GM19372 (cell line): ENCODE data around the gene RHBDF1.
"Not testable (repeated sequence)": the region's sequence is repeated elsewhere in the genome, so short reads cannot be mapped to it uniquely, and the experiment has no call there.

ENCODE experiments used
- ATAC-seq: cut with Tn5 transposase; IDR thresholded peaks from one replicate; pipeline ENCODE4 v1.9.1; 2021; ENCODE audit warnings: mild to moderate bottlenecking, low read depth, moderate library complexity; ENCODE audit not compliant: unreplicated experiment

The RHBDF1 gene

DNA sequence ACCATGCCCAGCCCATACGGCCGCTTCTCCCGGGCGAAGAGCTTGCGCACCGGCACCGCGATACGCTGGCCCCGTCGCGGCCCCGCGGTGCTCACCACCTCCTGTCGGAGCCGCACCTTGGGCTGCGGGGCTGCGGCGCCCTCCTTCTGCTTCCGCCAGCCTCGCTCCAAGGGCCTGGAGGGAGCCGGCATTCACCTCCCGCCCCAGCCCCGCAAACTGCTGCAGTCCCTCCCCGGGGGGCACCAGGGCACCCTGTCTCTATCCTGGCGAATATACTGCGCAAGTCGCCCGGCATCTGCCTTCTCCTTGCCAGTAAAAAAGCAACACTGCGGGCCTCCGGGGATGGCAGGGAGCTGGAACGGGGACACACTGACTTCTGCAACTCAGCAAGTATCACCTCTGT, 10.6 kb downstream of the RHBDF1 start:
- no peak for ATAC-seq

DNA sequence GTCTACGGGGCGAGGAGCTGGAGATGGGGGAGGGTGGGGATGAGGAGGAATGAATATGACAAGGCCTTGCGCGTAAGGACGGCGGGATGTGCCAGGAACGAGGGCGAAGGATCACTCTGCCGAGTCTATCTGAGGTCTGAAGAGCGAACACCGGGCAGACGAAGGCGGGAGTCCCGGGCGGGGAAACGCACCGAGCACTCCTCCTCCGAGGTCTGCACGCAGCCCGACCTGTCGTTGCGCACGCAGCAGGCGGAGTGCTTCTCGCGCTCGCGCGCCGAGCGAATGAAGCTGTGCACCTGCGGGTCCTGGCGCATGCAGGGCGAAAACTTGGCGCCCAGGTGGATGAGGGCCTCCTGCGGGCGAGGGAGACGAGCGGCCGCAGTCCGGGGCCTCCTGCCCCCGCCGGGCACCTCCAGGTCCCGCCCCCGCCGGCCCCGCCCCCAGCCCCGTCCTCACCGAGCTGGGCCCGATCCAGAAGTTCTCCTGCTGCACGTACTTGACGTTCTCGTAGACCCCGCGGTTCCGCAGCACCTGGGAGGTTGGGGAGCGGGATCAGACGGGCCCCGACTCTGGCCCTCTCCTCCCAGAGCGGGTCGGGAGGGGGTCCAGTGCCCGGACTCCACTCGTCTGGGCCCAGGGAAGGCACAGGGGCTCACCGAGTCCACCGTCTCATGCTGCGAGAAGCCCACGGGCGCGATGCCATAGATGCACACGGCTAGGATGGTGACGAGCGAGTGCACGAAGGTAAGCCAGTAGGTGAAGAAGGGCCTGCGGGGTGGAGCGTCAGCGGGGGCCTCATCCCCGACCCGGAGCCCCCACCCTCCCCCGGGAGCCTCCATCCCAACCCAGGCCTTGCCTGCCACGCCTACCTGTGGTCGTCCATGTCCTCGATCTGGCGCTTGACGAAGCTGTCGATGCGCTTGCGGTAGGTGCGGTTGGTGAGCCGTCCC, 11.2 kb downstream of the RHBDF1 start:
- ATAC-seq: no peak

DNA sequence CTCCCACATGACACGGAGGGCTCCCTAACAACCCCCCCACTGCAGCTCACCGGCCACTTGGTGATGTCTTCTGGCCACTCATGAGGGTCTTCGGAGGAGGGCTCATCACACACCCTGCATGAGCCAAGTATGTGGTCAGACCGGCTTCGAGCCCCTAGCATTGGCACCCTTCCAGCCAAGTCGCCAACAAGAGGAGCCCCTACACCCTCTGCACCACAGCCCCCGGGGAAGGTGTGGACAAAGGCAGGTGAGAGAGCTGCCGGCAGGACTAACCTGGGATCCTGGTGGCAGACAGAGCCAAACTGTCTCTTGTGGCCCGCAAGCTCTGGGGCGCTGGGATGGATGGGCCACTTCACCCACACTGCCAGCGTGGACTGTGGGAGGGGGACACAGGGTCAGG, 12.3 kb downstream of the RHBDF1 start:
- ATAC-seq: no peak

DNA sequence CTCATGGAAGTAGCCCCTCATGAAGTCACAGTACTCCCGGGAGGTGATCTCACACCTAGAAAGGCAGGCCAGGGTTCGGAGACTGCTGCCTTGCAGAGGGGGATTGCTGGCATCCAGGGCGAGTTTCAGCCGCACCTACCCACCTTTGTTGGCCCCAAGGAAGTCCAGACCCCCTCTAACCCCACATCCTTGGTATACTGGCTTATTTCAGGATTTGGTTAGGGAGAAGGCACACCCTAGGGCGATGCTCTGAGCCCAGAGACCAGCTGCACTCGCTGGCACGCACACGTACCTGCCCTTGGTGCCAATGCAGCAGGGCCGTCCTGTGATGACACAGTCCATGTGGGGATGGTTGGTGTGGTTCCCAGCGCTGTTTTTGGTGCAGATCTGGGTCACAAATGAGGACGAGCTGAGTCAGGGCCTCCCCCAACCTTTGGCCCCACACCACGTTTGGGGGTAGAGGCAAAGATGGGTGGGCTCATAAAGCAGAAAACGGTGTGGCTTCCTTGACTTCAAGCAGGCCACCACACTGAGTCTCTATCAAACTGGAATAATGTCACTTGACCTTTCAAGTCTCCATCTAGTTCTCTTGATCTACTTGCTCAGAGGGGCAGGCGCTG, 12.9 kb downstream of the RHBDF1 start:
- no peak for ATAC-seq

DNA sequence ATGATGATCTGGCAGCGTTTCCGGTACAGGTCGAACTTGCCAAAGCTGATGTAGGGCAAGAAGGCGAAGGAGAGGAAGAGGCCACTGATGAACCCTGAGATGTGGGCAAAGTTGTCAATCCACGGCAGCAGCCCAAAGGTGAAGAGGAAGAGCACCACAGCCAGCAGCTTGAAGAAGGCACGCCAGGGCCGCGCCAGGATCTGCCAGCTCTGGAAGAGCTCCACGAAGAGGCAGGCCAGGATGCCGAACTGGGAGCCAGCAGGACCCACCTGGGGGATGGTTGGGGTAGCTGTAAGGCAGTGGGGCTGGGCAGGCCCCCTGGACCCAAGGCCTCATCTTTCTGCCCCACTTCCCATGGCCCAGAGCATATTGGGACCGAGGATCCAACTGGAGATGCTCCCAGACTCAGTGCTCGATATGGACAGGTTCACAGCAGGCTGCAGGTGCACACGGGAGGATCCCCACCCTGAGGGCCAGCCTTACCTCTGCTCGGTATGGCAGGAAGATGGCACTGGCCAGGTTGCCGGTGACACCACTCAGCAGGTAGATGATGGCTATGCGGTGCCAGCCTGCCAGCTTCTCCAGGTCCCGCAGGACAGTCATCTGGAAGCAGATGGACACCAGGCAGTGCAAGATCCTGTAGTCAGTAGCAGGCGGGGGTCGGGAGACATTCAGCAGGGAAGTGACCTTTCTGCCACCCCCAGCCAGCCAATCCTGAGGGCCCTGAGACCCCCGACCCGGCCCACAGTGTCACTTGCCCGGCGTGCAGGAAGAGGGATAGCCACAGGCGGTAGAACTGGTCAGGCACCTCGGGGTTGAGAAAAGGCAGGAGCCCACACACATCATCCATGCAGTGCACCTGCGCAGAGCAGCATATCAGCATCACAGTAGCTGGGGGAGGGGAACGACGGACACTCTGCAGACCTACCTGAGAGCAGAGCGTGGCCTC, 13.7 kb downstream of the RHBDF1 start:
- no peak for ATAC-seq

DNA sequence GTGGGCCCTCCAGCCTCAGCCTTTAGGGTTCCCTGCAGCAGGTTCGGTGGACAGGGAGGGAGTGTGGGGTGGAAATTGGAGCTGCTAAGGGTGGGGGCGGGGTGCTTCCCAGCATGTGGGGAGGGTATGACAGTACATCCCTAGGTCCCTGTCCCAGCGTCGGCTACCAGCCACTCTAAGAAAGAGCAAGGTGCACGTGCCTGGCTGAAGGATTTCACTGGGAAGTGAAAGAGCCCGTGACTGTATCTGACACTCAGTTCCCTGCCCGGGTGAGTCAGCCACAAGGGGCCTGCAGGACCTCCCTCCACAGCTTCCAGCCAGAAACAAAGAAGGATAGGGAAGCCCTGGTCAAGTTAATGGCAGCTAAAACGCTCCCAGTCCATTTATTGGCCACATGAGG, 14.7 kb downstream of the RHBDF1 start:
- ATAC-seq: no peak

DNA sequence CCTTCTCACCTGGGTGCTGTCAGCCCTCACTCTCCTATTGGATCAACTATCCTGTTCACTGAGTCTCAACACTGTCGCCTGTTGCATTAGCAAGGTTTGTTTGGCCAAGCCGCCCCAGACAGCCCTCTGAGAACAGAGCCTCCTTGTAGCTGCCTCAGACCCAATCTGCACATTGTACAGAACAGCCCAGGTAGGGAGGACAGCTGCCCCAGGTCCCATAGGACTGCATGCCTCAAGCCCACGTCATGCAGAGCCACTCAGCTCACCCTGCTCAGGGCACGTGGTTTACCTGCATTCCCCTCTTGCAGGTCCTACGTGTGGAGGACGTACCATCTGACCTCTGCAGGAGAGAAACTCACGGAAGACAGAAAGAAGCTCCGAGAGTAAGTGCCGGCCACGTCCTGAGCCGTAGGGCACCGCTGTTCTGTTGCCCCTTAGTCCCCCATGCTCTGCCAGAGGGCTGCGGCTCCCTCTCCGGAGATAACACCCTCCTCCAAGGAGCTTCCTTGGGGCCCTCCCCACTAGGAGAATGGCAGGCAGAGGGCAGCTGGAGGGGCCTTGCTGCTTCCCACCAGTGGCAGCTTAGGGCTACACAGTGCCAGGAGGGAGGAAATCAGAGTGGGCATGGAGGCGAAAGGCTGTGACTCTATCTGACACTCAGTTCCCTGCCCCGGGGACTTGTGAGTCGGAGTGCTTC, 16.1 kb downstream of the RHBDF1 start:
- ATAC-seq: no peak

DNA sequence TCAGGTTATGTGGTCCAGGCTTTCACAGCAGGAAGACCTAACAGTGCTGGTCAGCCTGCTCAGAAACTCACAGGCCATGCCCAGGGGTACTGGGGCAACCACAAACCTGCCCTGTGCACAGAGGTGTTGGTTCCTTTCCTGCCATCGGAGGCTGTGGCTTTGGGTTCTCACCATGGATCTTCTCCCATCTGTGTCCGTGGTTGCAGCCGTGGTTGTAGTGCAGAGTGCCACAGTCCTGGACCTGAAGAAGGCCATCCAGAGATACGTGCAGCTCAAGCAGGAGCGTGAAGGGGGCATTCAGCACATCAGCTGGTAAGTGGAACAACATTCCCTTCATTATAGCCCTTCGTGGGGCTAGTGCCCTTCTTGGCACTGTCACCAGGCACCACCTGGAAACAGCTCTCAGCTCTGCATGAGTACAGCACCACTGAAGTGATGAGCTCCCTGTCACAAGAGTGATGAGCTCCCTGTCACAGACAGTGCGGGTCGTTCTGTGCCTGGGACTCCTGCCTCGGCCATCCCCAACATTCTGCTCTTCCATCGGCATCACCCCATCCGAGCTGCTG, 16.8 kb downstream of the RHBDF1 start:
- no peak for ATAC-seq

DNA sequence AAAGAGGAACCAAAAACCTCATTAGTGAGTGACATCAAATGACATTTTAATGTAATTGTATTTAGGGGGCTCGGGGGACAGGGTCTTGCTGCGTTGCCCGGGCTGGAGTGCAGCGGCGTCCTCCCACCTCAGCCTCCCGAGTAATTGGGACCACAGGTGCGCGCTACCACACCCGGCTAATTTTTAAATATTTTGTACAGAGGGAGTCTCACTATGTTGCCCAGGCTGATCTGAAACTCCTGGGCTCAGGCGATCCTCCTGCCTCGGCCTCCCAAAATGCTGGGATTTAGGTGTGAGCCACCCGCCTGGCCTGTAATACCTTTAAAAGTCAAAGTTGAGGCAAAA, 18.2 kb downstream of the RHBDF1 start:
- ATAC-seq: no peak

DNA sequence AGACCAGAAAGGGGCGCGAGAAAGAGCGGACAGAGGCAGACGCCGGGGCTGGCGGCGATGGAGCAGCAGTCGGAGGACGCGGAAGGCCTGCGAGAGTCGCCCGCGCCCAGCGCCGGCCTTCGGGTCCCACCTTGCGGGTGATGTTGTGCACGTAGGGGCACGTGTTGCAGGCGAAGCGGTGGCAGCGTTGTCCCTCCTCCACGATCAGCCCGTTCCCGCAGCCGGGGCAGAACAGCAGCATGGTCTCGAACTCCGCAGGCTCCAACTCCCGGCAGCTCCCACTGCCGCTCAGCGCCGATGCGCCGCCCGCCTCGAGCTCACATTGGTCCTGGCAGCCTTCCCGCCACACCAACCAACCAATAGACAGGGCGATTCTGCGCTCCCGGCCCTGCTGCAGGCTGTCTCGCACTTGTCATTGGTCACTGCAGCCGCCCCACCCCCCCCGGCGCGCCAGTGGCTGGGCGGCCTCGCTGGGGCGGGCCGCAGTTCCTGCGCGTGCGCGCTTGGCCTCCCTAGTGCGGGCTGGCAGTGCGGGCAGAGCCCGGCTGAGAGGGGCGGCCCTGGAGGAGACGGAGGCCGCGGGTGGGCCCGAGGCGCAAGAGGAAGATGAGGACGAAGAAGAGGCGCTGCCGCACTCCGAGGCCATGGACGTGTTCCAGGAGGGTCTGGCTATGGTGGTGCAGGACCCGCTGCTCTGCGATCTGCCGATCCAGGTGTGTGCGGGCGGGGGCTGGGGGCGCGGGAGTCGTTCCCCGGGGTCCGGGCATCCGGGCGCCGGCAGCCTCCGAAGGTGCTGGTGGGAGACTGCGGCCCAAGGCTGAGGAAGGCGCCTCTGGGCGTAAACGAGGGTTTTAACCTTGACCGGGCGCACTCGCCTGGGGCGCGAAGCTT, 18.8 kb downstream of the RHBDF1 start, which contains the start of the genes POLR3K and SNRNP25:
Gene POLR3K, minus strand, starts transcription at position 263 of the 891 bp plus-strand sequence. Its CDS starts 22 bp downstream, at position 241.
Gene SNRNP25, plus strand, starts transcription at position 483 of the 891 bp plus-strand sequence. Its CDS starts 189 bp downstream, at position 672.
- ATAC-seq: peak; percentile 87

DNA sequence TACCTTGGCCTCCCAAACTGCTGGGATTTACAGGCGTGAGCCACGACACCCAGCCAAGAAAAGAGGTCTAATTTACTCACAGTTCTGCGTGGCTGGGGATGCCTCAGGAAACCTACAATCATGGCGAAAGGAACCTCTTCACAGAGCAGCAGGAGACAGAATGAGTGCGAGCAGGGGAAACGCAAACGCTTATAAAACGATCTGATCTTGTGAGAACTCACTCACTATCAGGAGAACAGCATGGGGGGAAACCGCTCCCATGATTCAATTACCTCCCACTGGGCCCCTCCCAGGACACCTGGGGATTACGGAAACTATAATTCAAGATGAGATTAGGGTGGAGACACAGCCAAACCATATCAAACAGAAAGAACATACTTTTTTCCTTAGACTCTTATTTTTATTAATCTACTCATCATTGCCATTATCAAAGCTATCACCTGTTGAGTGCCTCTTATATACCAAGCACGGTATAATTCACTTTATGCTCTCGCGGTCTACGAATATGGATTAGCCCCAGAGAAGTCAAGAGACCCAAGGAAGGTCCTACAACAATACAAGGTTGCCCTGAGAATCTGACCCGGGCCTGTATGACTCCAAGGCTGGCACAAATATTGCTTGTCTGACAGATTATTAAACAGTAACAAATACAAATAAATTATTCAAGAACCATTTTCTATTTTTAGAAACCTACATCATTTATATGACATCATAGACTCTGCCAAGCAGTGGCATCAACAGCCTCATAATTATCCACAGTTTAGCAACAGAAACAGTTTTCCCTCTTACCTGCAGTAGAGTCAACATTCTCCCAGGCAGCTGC, 21.5 kb downstream of the RHBDF1 start:
- no peak for ATAC-seq

DNA sequence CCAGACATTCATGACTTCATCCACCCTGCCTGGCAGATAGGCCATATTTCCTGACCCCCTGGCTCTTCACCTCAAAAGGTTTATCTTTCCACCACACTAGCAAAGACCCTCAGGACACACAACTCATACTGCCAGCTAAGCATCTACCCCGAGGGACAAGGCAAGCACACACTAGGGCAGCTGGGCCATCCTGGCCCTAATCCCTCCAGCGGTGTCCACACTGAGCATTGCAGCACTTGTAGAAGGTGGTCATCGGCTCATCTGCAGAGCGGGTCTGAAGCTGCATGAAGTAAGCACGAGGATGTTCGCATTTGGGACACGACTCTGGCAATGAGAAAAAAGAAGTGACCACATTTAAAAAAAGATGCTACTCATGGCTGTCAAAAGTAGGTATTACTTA, 25.2 kb downstream of the RHBDF1 start:
- no peak for ATAC-seq

DNA sequence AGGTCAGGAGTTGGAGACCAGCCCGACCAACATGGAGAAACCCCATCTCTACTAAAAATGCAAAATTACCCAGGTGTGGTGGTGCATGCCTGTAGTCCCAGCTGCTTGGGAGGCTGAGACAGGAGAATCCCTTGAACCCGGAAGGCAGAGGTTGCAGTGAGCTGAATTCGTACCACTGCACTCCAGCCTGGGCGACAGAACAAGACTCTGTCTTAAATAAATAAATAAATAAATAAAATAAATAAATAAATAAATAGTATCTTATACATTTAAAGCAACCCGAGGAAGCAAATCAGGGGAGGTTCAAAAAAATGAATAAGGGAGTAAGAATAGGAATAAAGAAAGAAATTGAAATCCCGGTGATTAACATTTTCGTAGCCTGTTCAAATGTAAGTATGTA, 25.9 kb downstream of the RHBDF1 start:
- ATAC-seq: not testable (repeated sequence)

DNA sequence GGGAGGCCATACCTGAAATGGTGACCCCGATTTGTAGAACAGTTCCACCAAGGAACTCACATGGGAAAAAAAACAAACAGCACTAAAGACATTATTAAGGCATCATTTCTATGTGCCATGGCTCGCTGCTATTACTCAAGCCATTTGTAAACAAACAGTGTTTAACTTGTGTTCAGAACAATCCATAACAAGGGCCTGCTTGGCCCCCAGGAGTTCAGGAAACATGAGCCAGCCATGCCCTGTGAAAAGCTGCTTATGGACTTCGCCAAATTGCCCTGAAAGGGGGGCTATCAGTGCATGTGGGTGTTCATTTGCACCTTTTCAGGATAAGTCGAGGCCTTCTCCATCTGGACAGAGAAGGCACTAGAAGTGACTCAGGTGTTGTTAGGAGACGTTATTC, 27.0 kb downstream of the RHBDF1 start:
- ATAC-seq: no peak

DNA sequence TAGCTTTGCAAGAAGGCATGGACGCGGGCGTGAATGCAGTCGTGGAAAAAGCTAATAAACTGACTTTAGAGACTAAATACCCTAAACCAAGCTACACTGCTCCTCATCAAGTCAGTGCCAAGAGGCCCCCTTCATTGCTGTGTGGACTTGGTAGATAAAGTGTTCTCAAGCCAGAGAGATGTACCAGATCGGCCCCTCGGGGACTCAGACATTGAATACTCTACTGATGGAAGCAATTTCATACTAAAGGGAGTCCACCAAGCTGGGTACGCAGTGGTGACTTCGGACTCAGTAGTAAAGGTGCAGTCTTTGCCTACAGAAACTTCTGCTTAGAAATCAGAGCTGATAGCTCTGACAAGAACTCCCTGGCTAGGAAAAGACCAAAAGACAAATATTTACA, 27.8 kb downstream of the RHBDF1 start:
- no peak for ATAC-seq

DNA sequence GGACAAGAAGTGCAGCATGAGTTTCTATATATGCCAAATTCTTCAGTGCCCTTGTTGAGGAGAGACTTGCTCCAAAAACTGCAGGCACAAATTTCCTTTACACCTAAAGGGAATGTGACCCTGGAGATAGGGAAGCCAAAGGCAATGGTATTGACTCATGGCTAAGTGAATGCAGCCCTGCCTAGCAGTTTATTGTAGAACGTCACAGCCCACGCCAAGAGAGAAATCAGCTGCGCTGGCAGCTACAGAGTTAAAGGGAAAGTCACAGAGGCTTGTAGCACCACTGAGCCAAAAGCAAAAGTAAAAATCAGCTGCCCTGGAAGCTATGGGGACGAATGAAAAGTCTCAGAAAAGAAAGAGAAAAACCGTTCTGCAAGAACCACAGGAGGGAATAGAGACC, 29.1 kb downstream of the RHBDF1 start:
- no peak for ATAC-seq

DNA sequence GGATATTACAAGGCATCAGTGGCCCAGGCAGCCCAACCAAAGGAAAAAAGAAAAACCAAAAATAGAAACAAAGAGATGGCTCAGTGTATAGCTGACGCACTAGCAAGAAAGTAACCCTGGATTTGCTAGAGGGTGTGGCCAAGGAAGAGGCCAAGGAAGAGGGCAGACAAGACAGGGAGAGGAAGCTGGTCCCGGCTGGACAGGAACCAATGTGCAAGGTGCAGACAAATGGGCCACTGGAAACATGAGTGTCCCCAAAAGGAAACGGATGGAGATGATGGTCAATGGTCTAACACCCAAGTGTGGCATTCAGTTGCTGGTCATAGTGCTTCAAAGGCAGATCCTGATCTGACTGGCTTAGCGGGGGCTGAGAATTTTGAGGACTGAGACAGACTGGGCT, 29.7 kb downstream of the RHBDF1 start:
- ATAC-seq: no peak

DNA sequence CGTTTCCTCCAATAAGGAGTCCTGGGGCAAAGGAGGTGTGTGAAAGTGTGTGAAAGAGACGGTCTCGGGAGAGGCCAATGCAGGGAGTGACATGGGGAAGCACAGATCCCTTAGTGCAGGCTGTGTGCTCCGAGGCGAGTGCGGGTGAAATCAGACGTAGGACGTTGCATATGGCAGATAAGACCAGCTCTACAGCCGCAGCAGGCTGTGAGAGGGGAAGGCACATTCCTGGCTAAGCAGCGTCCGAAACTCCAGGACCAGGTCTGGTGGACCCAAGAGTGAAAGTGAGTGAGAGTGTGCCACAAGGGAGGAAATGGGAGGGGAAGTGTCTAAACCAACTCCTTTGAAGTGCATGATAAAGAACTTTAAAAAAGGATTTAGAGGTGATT, 30.4 kb downstream of the RHBDF1 start:
- ATAC-seq: no peak
